RWPE1 (cell line): ENCODE results near the gene C16orf46.

ENCODE experiments used
- CTCF ChIA-PET: fragments of 350-600 bp; sonication (Branson Sonifier 250); formaldehyde crosslinking; extraction: SDS; loops from one replicate; lab custom pipeline; 2021; lab: Yijun Ruan, JAX
- POLR2A ChIA-PET: fragments of 400-600 bp; formaldehyde crosslinking; extraction: SDS; loops from one replicate; lab custom pipeline; 2020; ENCODE audit warnings: antibody characterized with exemption; ENCODE audit not compliant: low non-redundant PET; lab: Yijun Ruan, JAX
- DNase-seq: peaks from one replicate; pipeline ENCODE4 v3.0.0; 2012; ENCODE audit warnings: low spot score
- H3K27ac ChIP-seq: fragments of 450-650 bp; 2 replicates; pipeline ENCODE4 v1.5.1; 2017
- TF ChIP-seq, protein P1 (sequence below): fragments of 450-650 bp; conservative IDR thresholded peaks from 2 replicates; pipeline ENCODE4 v1.5.1; 2017; ENCODE audit warnings: low read depth, mild to moderate bottlenecking

C16orf46 gene

DNA sequence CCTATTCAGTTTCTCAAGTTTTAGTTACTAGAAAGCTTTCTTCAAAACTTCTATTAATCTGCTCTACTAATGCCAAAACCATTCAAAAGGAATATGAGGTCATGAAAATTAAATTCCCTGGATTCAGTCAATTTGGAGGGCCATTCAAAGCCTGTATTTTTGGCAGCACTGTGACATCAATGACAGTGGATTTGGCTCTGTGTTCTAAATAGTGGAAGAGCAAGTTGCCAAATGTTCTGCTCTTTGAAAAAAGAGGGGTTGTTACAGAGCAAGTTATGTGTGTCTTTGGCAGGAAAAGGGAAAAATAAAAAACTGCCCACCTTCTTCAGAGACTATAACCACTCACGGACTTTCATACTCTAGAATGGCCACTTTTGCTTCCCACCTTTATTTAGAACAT, 3.2 kb upstream of the C16orf46 start:
- POLR2A ChIA-PET = no interaction called here
- no peak overlapping the region for H3K27ac ChIP-seq
- TF ChIP-seq, protein P1, sequence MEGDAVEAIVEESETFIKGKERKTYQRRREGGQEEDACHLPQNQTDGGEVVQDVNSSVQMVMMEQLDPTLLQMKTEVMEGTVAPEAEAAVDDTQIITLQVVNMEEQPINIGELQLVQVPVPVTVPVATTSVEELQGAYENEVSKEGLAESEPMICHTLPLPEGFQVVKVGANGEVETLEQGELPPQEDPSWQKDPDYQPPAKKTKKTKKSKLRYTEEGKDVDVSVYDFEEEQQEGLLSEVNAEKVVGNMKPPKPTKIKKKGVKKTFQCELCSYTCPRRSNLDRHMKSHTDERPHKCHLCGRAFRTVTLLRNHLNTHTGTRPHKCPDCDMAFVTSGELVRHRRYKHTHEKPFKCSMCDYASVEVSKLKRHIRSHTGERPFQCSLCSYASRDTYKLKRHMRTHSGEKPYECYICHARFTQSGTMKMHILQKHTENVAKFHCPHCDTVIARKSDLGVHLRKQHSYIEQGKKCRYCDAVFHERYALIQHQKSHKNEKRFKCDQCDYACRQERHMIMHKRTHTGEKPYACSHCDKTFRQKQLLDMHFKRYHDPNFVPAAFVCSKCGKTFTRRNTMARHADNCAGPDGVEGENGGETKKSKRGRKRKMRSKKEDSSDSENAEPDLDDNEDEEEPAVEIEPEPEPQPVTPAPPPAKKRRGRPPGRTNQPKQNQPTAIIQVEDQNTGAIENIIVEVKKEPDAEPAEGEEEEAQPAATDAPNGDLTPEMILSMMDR = no peak
- CTCF ChIA-PET = no interaction called here
- no peak for DNase-seq

DNA sequence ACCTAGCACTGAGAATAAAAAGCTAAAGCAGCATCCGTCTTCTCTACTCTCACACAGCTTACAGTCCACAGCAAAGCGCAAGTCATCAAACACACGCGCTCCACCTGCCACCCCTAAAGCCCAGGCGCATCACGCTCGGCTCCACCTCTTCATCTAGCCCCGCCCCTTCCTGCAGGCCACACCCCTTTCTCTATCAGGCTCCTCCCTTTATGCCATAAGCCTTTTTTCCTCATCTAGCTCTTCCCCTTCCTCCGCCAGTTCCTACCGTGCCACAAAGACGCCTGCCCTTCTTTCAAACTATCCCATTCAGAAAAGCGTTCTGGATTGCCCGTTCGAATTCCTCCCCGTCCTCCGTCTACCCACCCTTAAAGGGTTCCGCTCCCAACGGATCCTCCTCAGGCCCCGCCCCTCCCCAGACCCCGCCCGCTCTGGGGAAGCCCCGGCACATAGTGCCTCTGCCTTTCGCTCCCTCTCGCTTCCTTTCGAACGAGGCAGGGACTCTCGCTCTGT, 417 bp downstream of the C16orf46 start:
- peak overlapping the region; percentile 92 for H3K27ac ChIP-seq
- POLR2A ChIA-PET = interaction anchor here (0.5 to 0.6 kb wide), 2 partner anchors 41 to 170 kb away, joined by 3 to 4 read pairs; partner anchors contain the start of gene ATMIN
- DNase-seq = peak; percentile 90
- CTCF ChIA-PET = interaction anchor here (0.6 kb wide), 1 partner anchor 668 kb away, joined by 4 read pairs; no protein-coding TSS in a partner anchor
- TF ChIP-seq, protein P1 = no peak

DNA sequence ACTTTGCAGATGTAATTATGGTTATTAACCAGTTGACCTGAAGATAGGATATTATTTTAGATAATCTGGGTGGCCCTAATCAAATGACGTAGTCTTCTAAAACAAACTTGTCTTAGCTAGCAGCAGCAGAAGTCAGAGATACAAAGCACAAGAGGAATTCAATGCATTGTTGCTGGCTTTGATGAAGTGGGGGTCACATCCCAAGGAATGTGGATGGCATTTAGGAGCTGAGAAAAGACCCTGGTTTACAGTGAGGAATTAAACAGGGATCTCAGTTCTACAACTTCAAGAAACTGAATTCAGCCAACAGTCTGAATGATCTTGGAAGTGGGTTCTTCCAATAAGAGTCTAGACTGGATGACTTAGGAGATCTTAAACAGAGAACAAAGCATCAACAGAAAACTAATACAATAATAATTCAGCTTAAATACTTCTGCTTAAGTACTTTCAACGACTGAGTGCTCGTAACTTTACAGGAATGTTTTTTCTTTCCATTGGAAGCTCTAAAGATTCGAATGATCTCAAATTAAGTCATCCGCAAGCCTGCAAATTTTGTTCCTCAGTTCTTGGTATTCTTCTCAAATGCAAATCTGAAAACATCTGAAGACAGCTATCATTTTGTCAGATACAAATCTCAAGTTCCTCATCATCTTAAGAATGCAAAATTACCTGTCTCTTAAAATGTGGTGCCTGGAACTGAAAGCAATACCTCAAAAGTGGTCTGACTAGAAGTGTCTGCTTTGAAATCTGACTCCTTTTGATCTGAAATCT, 3.3 kb downstream of the C16orf46 start:
- POLR2A ChIA-PET = no interaction called here
- TF ChIP-seq, protein P1 = no peak
- DNase-seq = no peak
- no peak overlapping the region for H3K27ac ChIP-seq
- CTCF ChIA-PET = no interaction called here

DNA sequence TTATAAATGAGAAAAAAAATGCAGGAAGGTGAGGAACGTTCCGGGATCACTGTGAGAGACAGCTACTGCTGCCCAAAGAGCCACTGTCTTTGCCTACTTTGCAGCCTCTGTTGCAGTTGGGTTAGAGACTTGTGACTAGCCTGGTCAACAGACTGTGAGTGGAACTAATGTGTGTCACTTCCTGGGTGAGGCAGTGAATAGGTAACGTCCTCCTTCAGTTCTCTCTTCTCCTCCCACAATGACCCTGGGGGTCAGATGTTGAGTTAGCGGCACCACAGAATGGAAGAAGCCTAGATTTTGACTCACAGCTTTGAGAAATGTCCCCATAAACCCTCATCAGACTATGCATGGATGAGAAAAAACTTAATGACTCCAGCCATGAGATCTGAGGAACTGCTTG, 5.2 kb downstream of the C16orf46 start:
- DNase-seq = peak; percentile 49
- H3K27ac ChIP-seq = no peak overlapping the region
- ChIA-PET CTCF (no interaction called here), POLR2A (no interaction called here)
- TF ChIP-seq, protein P1 = no peak

DNA sequence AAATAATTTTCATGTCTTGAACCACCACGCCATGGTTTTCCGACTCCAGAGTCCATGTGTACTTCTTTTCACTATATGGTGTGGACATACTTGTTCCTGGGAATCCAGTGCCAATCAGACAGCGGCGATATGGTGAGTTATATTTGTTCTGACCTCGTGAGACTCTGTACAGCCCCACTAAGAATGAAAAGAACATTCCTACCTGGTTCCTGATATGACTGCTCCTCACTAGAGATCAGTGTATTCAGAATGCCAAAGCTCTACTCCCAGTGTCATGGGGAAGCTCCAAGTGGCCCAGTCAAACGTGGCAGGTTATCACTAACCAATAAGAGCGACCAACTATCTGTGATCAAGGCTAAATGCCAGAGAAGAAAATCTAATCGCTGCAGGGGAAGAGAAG, 6.1 kb downstream of the C16orf46 start:
- POLR2A ChIA-PET = no interaction called here
- no peak overlapping the region for H3K27ac ChIP-seq
- CTCF ChIA-PET = interaction anchor here (0.6 kb wide), 2 partner anchors 46 to 67 kb away, joined by 3 to 6 read pairs; no protein-coding TSS in a partner anchor
- TF ChIP-seq, protein P1 = no peak
- DNase-seq = no peak

DNA sequence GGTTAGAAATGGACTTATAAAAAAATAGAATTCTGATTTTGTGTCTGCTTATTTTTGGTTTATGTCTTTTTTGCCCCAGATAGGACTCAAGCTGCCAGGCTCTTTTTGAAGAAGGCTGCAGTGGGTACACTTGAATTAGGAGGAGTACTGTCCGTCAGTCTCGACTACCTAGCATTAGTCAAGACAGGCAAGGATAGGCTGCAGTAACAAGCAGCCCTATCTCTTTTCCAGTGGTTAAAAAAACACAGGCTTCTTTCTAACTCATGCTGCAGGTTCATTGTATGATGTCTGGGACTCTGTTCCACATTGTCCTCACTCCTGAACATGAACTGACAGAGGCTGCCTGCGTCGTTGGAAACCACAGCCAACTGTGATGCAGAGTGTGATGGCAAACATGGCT, 8.0 kb downstream of the C16orf46 start:
- TF ChIP-seq, protein P1 = no peak
- no peak overlapping the region for H3K27ac ChIP-seq
- ChIA-PET CTCF (no interaction called here), POLR2A (no interaction called here)
- no peak for DNase-seq
